ENCODE data around the gene FLVCR2.
"Not testable (repeated sequence)": the region's sequence is repeated elsewhere in the genome, so short reads cannot be mapped to it uniquely, and the experiment has no call there.

The FLVCR2 gene

DNA sequence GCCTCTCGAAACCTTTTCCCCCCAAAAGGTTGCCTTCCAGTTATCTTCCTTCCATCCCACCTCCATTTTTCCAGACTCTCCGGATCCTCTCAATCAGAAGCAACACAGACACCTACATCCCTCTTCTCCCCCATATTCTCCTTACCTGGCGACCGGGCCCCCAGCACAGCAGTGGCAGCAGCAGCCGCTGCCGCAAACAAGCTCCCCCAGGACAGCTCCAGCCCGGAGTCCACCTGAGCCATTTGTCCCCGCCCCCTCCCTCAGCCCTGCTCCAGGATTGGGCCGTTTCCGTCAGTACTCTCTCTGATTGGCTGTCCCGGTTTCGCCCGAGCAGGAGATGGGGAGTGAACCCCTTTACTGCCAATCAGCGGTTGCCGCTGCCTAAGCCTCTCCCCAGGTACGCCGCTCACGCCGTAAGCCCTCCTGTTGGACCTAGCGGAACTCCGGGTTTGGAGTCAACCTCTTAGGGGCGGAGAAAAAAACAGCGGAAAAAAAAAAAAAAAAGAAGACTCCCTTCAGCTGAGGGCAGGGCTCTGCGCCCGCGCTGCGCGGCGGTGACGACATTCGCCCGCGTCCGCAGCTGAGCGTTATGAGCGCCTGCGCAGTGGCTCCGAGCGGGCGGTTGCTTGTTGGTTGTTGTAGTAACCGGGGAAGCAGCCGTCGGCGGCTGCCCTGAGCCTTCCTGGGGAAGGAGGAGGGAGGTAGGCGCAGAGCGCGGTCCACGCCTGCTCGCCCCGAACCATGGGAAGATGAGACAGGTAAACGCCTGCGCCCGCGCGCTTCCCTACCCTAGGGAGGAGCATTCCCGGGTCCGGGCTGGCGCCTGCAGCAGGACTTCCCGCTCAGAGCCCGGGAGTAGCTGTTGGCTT is 82.4 kb downstream of the FLVCR2 start, which contains the start of the genes ERG28 and TTLL5:
ERG28 (minus strand) TSS at position 247 of the 869 bp plus-strand sequence. CDS start 3,374 bp downstream, outside the sequence.
TTLL5 (plus strand) TSS at position 617 of the 869 bp plus-strand sequence. CDS start 1,904 bp downstream, outside the sequence.
- DNase-seq = peak; percentile 82 to 100 (median 97)

GRCh38 chr14:75661499-75661814 is 83.0 kb downstream of the FLVCR2 start:
- no peak for DNase-seq

- DNase-seq = no peak
These were observed 84.5 kb downstream of the FLVCR2 start for GRCh38 chr14:75662966-75663365.

- DNase-seq = peak in 1 of 56 donors; percentile 13
These were observed 88.8 kb downstream of the FLVCR2 start for GRCh38 chr14:75667099-75667765.

DNA sequence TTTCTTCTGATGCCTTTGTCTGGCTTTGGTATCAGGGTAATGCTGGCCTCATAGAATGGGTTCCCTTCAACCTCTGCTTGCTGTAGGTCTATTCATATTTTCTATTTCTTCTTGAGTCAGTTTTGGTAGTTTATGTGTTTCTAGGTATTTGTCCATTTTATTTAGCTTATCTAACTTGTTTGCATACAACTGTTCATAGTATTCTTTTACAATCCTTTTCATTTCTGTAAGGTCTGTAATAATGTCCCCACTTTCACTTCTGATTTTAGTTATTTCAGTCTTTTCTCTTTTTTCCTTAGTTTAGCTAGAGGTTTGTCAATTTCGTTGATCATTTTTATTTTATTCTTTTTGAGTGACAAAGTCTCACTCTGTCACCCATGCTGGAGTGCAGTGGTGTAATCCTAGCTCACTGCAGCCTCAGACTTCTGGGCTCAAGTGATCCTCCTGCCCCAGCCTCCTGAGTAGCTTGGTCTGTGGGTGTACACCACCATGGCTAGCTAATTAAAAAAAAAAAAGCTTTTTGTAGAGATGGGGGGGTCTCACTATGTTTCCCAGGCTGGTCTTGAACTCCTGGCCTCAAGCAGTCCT is 94.3 kb downstream of the FLVCR2 start:
- DNase-seq = no peak

GRCh38 chr14:75673345-75674035 is 95.1 kb downstream of the FLVCR2 start:
- DNase-seq = no peak

DNA sequence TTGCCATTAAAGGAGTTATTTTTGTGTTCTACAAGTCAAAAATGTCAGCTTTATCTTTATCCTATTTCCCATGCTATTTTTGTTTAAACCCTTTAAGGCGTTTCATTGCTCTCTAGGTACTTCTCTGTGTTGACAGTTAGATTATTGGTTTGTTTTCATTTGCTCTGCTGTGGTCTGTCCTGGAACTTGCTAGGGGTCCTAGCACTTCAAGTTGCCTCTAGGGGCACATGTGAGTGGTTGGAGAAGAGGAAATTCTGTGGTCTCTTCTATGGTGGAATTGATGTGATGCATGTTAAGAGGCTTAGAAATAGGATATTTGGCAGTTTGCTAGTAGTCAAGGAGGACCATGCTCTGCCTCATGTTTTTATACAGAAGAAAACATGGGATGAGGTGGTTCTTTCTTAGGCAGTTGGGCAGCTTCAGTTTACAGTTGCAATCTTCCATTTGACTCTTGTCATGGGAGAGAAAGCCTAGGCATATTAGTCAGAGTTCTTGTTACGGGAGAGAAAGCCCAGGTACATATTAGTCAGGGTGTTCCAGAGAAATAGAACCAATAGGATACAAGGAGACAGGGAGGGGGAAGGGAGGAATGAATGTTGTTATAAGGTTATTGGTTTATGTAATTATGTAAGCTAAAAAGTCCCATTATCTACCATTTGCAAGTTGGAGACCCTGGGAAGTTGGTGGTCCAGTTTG is 97.0 kb downstream of the FLVCR2 start:
- no peak for DNase-seq

DNA sequence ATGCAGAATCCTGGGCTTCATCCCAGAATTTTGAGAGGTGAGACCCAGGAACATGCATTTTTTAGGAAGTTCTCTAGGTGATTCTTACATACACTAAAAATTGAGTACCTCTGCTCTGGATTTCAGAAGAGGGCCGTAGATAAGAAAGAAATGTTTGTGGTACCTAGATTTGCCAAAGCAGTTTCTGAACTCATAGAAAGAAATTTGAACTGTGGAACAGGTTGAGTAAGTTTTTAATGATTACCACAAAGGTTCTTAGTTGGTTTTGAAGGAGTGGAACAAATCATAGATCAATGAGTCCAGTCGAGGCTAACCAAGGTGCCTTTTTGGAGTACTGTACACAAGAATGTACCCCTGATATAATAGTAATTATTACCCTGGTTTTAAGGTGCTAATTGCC is 107.5 kb downstream of the FLVCR2 start:
- no peak for DNase-seq

DNA sequence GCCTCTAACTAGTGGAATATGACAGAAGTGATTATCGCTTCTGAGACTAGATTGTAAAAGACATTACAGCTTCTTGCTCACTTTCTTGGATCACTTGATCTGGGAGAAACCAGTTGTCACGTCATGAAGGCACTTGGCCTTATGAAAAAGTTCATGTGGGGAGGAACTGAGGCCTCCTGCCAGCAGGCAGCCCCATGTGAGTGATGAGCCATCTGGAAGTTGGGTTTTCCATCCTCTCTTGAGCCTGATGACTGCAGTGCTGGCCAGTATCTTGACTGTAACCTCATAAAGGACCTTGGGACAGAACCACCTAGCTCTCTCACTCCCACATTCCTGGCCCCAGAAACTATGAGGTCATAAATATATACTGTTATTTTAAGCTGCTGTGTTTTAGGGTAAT is 110.6 kb downstream of the FLVCR2 start:
- DNase-seq = no peak

GRCh38 chr14:75690010-75690409 is 111.6 kb downstream of the FLVCR2 start:
- DNase-seq = no peak

DNA sequence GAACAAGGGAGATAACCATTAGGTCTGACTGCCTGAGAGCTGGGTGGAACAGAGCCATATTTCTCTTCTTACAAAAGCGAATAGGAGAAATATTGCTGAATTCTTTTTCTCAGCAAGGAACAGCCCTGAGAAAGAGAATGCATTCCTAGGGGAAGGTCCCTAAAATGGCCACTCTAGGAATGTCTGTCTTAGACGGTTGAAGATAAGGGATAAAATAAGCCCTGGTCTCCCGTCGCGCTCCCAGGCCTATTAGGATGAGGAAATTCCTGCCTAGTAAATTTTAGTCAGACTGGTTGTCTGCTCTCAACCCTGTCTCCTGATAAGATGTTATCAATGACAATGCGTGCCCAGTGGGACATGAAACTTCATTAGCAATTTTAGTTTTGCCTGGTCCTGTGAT is 116.6 kb downstream of the FLVCR2 start:
- DNase-seq = not testable (repeated sequence)

DNA sequence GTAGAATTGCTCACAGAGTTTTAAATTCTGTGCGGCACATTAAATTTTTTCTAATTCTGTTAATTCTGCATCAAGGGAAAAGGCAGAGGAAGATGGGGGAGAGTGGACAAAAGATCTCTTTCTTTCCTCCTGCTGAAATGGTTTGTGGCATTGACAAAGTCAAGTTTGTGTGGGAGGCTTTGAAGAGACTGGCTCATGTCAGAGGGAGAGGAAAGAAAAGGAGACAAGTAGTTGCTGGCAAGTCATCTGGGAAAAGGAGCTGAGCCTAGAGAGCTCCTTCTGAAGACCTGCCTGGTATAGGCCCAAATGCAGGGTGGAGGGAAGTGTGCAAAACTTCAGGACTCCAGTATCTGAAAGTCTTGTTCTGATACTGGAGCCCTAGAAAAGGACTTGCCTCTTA is 119.0 kb downstream of the FLVCR2 start:
- DNase-seq = no peak
